HUDEP-2 (cell line): ENCODE results near the gene ATAD3B.
A peak's percentile ranks its signal among the peaks of the same experiment; 100 is the strongest.
"Not testable (repeated sequence)": the region's sequence is repeated elsewhere in the genome, so short reads cannot be mapped to it uniquely, and the experiment has no call there.

Source experiments
- DNase-seq, 76 experiments: peaks; one replicate each; lab custom pipeline; 2025; ENCODE audit not compliant: unreplicated experiment in 76 of 76; lab: John Stamatoyannopoulos, UW

Gene ATAD3B

DNA sequence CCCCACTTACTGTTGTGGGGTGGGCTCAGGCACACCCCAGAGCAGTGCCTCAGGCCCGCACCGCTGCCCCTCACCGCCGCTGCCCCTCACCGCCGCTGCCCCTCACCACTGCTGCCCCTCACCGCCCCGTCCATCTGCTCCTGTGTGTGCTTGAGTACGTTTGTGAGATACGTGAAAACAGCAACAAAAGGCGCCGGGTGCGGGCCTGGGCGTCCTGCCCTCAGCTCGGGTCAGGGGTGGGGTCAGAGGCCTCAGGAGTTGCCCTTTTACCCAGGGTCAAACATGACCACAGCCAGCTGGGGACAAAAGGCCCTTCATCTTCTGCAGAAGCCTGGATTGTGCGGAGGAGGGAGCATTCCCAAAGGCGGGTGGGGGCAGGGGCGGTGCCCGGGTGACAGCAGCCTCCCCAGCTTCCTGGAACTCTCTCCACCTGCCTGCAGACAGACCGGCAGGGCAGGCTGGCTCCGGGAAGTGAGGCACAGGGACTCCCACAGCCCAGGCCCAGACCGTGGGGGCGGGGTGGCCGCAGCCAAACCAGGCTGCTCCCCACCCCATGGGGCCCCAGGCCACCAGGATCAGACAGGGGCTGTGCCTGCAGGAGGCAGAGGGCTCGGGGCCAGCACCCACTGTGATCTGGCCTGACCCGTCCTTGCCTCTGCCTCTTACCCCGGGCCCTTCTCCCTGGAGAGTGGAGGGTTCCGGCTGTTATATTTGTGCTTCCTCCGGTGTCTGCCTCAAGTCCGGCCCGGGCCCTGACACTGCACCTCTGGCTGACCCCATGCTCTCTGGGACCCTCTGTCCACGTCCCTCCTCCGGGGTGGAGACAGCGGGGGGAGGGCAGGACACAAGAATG lies 38.4 kb upstream of the ATAD3B start:
- peak in 9 of 76 experiments; percentile 8 to 41 (median 23) for DNase-seq

DNA sequence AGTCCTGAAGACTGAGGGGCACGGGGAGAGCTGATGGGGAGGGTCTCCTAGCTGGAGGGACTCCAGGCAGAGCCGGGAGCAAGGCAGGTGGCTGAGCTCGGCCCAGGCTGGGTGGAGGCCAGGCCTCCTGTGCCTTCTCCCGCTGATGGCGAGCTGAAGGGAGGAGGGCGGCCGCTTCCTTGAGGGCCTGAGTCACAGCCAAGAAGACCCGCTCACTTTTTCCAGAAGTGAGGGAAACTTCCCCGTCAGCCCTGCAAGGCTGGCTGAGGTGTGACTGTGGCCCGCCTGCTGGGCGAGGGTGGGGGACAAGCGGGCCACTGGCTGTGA lies 37.8 kb upstream of the ATAD3B start:
- peak in 13 of 76 experiments; percentile 3 to 44 (median 12) for DNase-seq

DNA sequence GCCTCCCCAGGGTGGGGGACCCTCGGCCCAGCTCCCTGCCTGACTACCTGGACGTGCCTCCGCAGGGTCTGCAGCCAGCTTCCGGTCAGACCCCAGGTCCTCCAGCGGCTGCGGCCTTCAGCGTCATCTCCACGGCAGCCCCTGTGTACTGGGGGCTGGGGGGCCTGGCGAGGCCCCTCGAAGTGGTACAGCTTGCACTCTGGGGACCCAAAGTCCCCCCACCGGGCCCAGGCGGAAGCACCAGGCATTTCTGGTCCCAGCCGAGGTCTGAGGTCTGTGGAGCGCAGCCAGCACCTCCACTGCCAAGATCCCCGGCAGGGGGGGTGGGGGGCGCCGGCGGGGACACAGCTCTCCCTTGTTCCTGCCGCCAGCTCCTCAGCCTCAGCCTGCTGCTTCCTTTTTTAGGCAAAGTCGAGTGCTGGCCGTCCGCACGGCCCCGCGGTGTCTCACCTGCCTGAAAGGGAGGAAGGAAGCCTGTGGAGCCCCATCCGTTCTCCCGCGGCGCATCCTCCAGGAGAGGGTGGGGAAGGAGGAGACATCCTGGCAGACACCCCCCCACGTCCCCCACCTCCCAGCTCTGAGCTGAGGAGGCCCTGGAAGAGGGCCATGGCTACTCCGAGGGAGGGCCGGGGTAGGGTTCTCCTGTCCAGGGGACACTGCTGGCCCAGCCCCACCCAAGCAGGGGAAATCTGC lies 37.3 kb upstream of the ATAD3B start:
- DNase-seq: peak in 1 of 76 experiments; percentile 4

DNA sequence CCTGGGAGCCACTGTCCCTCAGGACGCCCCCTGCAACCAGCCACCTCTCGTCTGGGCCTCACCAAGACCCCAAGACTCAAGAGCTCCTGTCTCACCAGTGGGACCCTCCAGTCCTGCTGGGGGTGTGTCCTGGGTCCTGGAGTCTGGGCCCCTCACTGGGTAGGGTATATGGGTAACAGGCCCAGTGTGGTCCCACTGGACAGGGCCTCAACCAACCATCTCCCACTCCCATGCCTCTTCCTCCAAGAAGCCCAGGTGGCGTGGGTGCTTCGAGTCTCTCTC lies 36.8 kb upstream of the ATAD3B start:
- DNase-seq: no peak

DNA sequence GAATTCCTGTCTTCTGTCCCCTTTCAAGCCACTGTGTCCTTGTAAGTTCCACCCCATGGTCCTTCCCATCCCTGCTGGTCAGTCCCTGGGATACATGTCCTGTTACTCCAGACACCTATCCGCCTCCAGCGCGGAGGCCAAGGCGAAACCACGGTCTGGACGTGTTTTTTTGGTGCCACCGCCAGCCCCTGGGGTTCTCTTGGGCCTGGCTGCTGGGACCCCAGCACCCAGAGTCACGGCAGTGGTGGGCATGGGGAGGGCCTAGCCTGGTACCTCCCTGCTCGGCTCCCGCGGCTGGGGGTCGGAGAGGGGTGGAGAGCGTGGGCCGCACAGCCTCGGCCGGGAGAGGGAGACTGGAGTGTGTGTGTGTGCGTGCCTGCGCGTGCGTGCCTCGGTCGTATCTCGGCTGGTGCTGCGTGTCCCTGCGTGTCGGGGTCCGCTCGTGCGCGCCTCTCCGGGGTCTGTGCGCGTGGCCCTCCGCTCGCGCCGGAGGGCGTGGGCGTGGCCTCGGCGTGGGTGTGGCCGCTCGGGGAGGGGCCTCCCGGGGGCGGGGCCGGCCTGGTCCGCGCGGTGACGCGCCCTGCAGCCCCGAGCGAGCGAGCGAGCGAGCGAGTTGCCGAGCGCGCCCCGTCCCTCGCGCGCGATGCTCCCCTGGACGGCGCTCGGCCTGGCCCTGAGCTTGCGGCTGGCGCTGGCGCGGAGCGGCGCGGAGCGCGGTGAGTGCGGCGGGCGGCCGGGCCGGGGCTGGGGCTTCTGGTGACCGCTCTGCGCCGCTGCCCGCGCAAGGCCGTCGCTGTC lies 36.3 kb upstream of the ATAD3B start, which contains the start of gene VWA1:
VWA1 (plus strand) TSS at position 585 of the 798 bp plus-strand sequence; CDS start at position 644, 59 bp downstream.
- peak in 47 of 76 experiments; percentile 8 to 61 (median 37) for DNase-seq

DNA sequence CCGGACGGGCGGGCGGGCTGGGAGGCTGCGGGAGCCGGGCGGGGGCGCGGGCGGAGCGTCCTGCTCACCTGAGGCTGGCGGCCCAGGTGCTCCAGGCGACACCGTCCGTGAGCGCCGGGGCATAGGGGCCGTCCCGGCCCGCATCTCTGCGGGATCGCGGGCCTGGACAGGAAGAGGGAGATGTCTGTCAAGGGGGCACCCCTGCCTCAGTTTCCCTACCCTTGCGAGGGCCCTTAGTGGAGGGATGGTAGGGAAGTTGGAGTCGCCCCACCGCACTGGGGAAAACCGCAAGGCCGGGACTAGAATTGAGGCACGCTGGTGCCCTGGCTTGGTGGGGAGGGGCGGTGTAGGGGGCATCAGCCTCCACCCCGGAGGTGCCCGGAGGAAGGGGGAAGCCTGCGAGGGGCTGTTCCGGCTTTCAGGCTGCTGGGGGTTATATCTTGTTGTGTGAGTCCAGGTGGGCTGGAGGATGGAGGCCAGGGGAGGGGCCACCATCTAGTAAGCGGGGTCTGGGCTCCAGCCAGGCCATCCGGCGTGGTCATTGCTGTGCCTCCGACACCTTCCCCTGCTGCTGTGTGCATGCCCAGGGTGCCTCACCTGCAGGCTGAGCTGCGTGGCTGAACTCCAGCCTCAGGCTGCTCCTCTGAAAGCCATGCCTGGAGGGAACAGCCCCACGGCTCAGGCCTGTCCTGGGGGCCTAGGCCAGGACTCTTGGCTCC lies 35.5 kb upstream of the ATAD3B start:
- no peak for DNase-seq

DNA sequence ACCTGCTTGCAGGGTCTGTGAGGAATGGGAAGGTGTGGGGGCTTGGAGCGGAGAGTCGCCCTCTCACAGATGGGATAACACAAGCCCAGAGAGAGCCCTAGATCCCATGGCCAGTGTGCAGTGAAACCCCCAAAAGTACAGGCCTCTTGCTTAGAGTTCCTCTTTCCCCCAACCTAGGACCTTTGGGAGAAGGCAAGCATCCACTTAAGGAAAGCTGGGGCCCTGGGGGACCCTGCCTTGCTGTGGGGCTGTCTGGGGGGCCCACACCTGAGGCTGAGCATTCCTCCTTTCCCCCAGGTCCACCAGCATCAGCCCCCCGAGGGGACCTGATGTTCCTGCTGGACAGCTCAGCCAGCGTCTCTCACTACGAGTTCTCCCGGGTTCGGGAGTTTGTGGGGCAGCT lies 34.9 kb upstream of the ATAD3B start:
- DNase-seq: no peak

DNA sequence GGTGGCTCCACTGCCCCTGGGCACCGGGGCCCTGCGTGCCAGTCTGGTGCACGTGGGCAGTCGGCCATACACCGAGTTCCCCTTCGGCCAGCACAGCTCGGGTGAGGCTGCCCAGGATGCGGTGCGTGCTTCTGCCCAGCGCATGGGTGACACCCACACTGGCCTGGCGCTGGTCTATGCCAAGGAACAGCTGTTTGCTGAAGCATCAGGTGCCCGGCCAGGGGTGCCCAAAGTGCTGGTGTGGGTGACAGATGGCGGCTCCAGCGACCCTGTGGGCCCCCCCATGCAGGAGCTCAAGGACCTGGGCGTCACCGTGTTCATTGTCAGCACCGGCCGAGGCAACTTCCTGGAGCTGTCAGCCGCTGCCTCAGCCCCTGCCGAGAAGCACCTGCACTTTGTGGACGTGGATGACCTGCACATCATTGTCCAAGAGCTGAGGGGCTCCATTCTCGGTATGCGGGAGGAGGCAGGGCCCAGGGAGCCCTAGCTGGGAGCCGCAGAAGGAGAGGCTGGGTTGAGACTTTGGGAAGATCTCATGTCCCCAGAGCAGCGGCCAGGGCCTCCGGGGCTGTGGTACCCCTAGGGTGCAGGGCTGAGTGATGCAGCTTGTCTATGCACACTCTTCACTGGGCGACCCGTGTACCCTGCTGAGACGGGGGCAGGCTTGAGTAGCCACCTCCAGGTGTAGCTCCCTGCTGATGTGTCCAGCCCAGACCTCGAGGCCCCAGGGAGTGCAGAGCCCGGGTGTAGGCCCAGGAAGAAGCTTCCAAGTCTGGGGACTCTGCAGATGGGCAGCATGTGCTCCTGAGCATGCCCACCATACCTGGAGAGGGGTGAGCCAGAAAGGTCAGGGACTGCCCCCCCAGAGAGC lies 34.3 kb upstream of the ATAD3B start:
- DNase-seq: no peak

DNA sequence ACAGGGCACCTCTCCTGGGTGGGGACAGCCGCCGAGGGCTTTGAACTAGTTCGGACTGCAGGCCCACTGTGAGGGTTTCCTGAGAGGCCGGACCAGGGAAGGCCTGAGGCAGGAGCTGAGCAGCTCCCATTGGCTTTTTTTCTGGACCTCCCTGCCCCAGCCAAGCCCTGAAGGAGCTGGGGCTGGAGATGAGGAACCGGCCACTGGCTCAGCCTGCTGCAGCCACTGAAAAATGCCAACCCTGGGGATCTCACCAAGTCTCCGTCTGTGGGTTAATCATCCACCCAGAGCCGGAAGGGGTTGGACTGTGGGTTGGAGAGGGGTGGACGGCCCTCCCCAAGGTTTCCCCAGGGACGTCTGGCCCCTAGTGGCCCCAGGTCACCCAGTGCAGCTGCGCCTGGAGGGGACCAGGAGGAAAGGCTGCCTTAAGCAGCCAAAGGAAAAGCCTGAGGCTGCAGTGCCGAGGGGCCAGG lies 33.6 kb upstream of the ATAD3B start:
- no peak for DNase-seq

DNA sequence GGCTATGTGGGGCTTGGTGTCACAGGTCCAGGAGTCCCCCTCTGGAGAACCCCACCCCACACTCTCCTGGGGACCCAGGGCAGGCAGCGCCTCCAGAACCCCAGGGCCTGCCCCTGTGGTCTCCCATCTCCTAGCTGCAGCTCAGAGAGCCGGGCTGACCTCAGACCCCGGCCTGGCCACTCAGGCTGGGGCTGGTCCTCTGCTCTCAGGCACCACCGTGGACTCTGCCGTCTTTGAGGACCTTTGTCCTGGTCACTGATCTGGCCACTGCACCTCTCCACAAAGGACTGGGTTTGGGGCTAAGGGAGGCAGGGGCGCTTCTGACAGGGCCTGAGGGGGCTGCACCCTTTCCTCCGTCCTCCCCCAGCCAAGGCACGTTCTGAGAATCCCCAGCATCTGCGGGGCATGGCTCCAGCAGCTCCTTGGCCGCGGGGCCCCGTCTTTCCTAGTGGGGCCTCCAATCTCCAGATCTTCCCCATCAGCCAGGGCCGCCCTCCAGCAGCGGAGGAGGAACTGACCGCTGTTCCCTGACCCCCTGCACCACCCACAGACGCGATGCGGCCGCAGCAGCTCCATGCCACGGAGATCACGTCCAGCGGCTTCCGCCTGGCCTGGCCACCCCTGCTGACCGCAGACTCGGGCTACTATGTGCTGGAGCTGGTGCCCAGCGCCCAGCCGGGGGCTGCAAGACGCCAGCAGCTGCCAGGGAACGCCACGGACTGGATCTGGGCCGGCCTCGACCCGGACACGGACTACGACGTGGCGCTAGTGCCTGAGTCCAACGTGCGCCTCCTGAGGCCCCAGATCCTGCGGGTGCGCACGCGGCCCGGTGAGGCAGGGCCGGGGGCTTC lies 32.8 kb upstream of the ATAD3B start:
- DNase-seq: no peak

DNA sequence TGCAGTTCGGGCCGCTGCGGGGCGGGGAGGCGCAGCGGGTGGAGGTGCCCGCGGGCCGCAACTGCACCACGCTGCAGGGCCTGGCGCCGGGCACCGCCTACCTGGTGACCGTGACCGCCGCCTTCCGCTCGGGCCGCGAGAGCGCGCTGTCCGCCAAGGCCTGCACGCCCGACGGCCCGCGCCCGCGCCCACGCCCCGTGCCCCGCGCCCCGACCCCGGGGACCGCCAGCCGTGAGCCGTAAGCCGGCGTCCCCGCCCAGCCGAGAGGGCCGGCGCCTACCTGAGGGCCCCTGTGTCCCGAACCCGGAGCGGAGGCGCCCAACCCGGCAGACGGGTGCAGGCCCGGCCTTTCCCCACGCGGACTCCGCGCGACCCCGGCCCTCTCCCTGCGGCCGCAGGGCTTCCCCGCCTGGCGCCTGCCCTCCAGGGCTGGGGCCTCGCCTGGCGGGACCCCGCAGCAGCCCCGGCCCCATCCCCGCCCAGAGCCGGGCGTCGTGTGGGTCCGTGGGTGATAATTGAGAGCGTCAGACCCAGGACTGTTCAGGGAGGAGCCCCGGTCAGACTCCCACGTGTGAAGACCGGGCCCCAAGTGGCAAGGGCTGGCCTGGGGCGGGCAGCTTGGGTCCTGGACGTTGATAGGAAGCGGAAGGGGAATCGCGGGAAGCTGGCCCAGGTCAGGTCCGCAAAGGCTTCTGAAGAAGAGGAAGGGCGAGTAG lies 31.9 kb upstream of the ATAD3B start:
- DNase-seq: no peak

DNA sequence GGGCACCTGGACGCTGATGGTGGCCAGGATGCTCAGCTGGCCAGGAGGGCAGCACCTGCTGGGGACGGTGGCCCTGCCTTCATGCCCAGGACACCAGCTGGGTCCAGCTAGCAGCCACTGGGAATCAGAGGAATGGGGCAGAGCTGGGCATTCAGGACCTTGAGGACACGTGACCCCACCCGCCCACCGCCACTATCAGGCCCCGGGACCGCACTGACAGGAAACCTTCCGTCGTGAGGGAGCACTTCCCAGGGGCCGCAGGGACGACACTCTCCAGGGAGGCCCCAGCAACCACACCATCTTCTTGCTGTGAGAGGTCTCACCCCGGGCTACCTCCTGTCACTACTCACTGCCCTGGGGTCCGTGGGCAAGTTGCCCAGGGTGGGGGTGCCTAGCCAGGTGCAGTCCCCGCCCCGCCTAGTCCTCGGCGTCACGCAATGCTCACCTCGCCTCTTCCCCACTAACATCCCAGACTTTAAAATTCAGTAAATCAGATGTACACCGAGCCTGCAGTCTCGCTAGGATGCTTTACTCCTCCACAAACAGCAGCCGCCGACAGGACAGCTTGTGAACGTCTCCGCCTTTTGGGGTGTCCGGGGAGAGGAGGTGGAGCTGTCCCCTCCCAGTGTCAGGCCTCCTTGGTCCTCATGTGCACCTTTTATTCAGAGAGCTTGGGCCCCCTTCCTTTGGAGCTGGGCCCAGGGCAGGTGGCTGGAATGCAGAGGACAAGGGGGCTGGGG lies 31.1 kb upstream of the ATAD3B start:
- DNase-seq: no peak

DNA sequence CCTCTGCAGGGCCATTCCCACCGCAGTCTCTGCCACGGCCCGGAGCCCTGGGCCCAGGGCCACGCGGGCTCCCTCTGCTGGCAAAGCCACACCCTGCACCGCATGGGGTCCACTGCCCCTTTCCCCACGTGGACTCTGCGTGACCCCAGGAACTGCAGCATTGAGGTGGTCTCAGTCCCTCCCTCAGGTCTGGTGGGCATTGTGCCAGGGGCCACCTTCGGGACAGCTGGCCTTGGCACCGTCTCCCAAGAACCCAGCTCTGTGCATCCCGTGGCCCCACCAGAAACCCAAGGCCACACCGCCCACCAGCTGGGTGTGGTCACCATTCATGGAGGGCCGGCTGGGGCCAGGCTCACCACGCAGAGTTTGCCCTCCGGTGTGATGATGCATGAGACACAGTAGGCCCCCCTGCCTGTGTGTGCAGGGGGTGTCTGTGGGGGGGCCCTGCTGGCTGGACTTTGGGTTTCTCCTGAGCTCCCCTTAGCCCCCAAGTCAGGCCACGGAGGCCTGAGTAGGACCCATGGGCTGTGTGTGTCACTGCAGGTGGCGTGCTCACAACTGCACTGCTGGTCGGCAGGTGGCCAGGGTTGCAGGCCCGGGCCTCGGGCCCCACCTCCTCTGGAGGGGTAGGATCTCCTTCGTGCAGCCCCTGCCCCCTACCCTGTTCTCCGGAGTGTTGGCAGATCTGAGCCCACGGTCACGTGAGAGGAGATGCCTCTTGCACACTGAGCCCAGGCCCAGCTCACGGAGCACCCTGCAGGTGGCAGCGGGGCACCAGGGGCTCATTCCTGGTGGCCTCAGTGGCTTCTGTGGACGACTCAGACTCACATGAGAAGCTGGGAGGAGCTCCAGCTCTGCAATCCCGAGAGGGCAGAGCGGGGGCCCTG lies 30.3 kb upstream of the ATAD3B start:
- DNase-seq: peak in 50 of 76 experiments; percentile 6 to 66 (median 25)

DNA sequence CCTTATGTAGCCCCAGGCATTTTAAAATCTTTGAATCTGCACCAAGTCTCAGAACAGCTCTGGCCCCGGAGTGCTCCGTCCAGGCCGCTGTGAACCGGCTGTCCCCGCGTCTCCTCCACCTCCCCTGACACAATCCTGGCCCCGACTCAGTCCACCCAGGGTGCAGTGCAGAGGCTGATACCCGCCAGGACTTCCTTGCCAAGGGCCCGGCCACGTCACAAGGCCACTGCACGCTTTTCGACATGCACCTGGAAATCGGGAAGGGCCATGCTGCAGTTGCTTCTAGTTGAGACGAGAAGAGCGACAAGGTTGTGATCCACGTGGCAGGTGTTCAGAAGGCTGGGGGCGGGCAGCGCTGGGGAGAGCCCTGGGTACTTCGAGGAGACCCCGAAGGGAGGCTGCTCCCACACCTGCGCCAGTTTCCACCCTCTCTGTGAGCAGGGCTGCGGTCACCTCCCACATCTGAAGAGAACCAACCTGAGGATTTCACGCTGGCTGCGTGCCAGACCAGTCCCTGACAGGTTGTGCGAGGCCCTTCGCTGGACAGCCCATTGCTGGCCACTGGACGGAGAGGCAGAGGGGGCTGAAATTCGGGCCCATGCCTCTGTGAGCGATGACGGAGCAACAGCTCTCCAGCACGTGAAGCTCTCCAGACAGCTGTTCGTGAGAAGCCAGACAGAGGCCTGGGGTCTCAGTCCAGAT lies 29.3 kb upstream of the ATAD3B start:
- DNase-seq: no peak

DNA sequence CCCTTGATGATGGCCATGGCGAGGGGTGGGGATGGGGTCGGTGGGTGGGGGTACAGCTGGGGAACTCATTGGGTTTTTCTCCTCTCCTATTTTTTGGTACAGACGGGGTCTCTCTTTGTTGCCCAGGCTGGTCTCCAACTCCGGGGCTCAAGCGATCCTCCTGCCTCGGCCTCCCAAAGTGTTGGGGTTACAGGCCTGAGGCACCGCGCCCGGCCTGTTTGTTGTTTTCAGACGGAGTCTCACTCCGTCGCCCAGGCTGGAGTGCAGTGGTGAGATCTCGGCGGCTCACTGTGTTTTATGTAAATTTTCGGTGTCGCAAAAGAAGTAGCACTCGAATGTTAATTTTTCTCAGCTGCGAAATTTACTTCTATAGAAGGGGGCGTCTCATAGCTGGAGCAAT lies 24.9 kb upstream of the ATAD3B start:
- DNase-seq: not testable (repeated sequence)
